Endothelial cell of umbilical vein (primary cell): ENCODE data around the gene NPDC1. TPM values are rescaled to one million over a fixed set of nuclear protein-coding genes. Genes with fewer than 3 reads are reported as not detected.

Experiments used
- BruUV-seq: library from RNA; stranded (reverse); fragments of 400-500 nt; replicated peaks from 2 replicates; lab custom pipeline; 2021; lab: Mats Ljungman, UMichigan
- CTCF ChIA-PET: fragments of 300-600, 350-600 bp; sonication (Branson Sonifier 250); formaldehyde crosslinking; loops from one replicate; lab custom pipeline; 2021; ENCODE audit warnings: antibody characterized with exemption, inconsistent platforms; lab: Charles Lee
- POLR2A ChIA-PET: fragments of 300-600, 350-600 bp; sonication (Branson Sonifier 250); formaldehyde crosslinking; loops from one replicate; lab custom pipeline; 2021; ENCODE audit warnings: antibody characterized with exemption, inconsistent platforms; lab: Charles Lee
- DNase-seq: peaks from one replicate; pipeline ENCODE4 v3.0.0-alpha.2; 2011; ENCODE audit warnings: low read depth, low spot score
- FAIRE-seq: peaks from 2 replicates; lab custom pipeline; 2011; peaks lifted over from hg19 to GRCh38; lab: Jason Lieb, UNC
- H2AFZ ChIP-seq: 2 replicates; pipeline ENCODE4 v1.6.0; 2012; ENCODE audit warnings: low read depth, low read length, control low read depth, inconsistent platforms
- H3K27ac ChIP-seq: 2 replicates; pipeline ENCODE4 v1.5.1; 2011; ENCODE audit warnings: low read depth, mild to moderate bottlenecking, control low read depth, low read length, moderate library complexity; ENCODE audit not compliant: insufficient read depth
- H3K27me3 ChIP-seq, 2 experiments: 2 replicates each; pipeline versions ENCODE4 v1.6.0 to v1.6.1; 2011; ENCODE audit warnings: low read length in 2 of 2, mixed read lengths in 1 of 2; ENCODE audit not compliant: control insufficient read depth in 2 of 2, insufficient read depth in 2 of 2
- H3K36me3 ChIP-seq, 2 experiments: 2 replicates in 1 of 2; 3 replicates in 1 of 2; pipeline ENCODE4 v1.5.1; 2011; ENCODE audit warnings: low read length in 2 of 2, mild to moderate bottlenecking in 1 of 2, moderate library complexity in 1 of 2; ENCODE audit not compliant: control insufficient read depth in 2 of 2, insufficient read depth in 2 of 2; ENCODE audit errors: extremely low read depth in 1 of 2
- H3K4me1 ChIP-seq: 3 replicates; pipeline ENCODE4 v1.5.1; 2011; ENCODE audit warnings: mild to moderate bottlenecking, low read length; ENCODE audit not compliant: control insufficient read depth, insufficient read depth; ENCODE audit errors: extremely low read depth
- H3K4me2 ChIP-seq: 2 replicates; pipeline ENCODE4 v1.6.1; 2011; ENCODE audit warnings: low read length, control low read depth, mixed read lengths; ENCODE audit not compliant: insufficient read depth
- H3K4me3 ChIP-seq, 3 experiments: fragments of 200-600 bp in 1 of 3; sonication (generic), shearing (Covaris generic) in 1 of 3; replicated peaks in 1 of 3; 2 replicates each; pipeline ENCODE4 v1.5.1; 2011 to 2016; ENCODE audit warnings: control low read depth in 3 of 3, low read length in 3 of 3, mild to moderate bottlenecking in 2 of 3, inconsistent platforms in 1 of 3, low read depth in 1 of 3, moderate library complexity in 1 of 3; ENCODE audit not compliant: insufficient read depth in 1 of 3
- H3K79me2 ChIP-seq: 2 replicates; pipeline ENCODE4 v1.6.0; 2012; ENCODE audit warnings: low read length, inconsistent platforms; ENCODE audit not compliant: control insufficient read depth, insufficient read depth
- H3K9ac ChIP-seq: replicated peaks from 2 replicates; pipeline ENCODE3; 2011; ENCODE audit warnings: low read length, control low read depth; ENCODE audit not compliant: insufficient read depth; ENCODE audit errors: extremely low read depth
- H3K9me1 ChIP-seq: replicated peaks from 3 replicates; pipeline ENCODE4 v1.6.0; 2011; ENCODE audit warnings: mild to moderate bottlenecking, low read length; ENCODE audit not compliant: control insufficient read depth, insufficient read depth; ENCODE audit errors: extremely low read depth
- H3K9me3 ChIP-seq: replicated peaks from 2 replicates; pipeline ENCODE4 v1.5.1; 2012; ENCODE audit warnings: low read length, inconsistent platforms; ENCODE audit not compliant: control insufficient read depth, insufficient read depth
- H4K20me1 ChIP-seq: replicated peaks from 2 replicates; pipeline ENCODE3; 2011; ENCODE audit warnings: mild to moderate bottlenecking, low read length; ENCODE audit not compliant: control insufficient read depth, insufficient read depth; ENCODE audit errors: extremely low read depth
- CTCF ChIP-seq, 2 donors: IDR thresholded peaks; 1 replicate in 1 of 2; 2 replicates in 1 of 2; pipeline ENCODE4 v1.5.1; 2011; ENCODE audit warnings: low read length in 2 of 2, mild to moderate bottlenecking in 2 of 2, moderate library complexity in 2 of 2, control low read depth in 1 of 2, inconsistent platforms in 1 of 2, low read depth in 1 of 2; ENCODE audit not compliant: insufficient read depth in 1 of 2; ENCODE audit errors: extremely low read depth in 1 of 2
- GATA2 ChIP-seq: IDR thresholded peaks from 2 replicates; pipeline ENCODE4 v1.7.0; 2011; ENCODE audit warnings: low read depth, mild to moderate bottlenecking, moderate library complexity, mixed read lengths, low read length; ENCODE audit not compliant: insufficient read length, insufficient read depth
- JUN ChIP-seq: IDR thresholded peaks from 2 replicates; pipeline ENCODE4 v1.6.1; 2011; ENCODE audit warnings: borderline replicate concordance, low read depth; ENCODE audit not compliant: insufficient read length, insufficient read depth
- MAX ChIP-seq: IDR thresholded peaks from 2 replicates; pipeline ENCODE4 v1.6.1; 2011; ENCODE audit not compliant: insufficient read depth, insufficient read length
- MYC ChIP-seq: IDR thresholded peaks from one replicate; pipeline ENCODE4 v1.6.1; 2011; ENCODE audit warnings: mild to moderate bottlenecking, low read depth, low read length
- dilution Hi-C: fragments of 300-500 bp; cut with MboI; formaldehyde crosslinking; loops from one replicate; pipeline ENCODE4 v1.15.0; 2019; ENCODE audit warnings: low sequenced_read_pairs; ENCODE audit not compliant: extremely low pct_ligation_motif_present
- intact Hi-C: fragments of 100-400 bp; cut with micrococcal nuclease; formaldehyde crosslinking; loops from one replicate; pipeline ENCODE4 v1.10.0; 2022
- polyA plus RNA-seq, 4 experiments: library from polyadenylated mRNA; depleted of rRNA in 3 of 4; stranded (reverse) in 3 of 4; unstranded in 1 of 4; fragments of >200 nt; gene quantifications; 2 replicates each; pipeline versions ENCODE4 v1.2.1 to v1.2.3, GENCODE V29; 2011 to 2012; ENCODE audit warnings: missing spikeins in 1 of 4
- total RNA-seq: library from RNA; stranded (reverse); gene quantifications from 2 replicates; pipeline ENCODE4 v1.2.3, GENCODE V29; 2021

Gene NPDC1
- total and polyA plus RNA-seq, 2 donors (not counting 3 experiments of a cell fraction or from before 2014, with no cell fraction given), result 115 to 181 TPM

- H3K27me3 ChIP-seq, result no peaks in the 10 kb centered on the region
- CTCF ChIA-PET, result interaction anchor here (2.0 kb wide), 1 partner anchor 14 kb away, joined by 10 read pairs; no protein-coding TSS in a partner anchor
- no peaks in the 10 kb centered on the region for H3K9me3 ChIP-seq
These were observed 30.4 kb downstream of the NPDC1 start for GRCh38 chr9:137015540-137015930.

More at GRCh38 chr9:137015540-137015930, 30.4 kb downstream of the NPDC1 start:
- Histone ChIP-seq H3K4me3 (no peak overlapping the region), H3K9me1 (no peaks in the 10 kb centered on the region), H4K20me1 (no peaks in the 10 kb centered on the region), H2AFZ (no peak overlapping the region), H3K4me2 (no peak overlapping the region), H3K9ac (no peak overlapping the region), H3K79me2 (no peaks in the 10 kb centered on the region), H3K36me3 (no peaks in the 10 kb centered on the region), H3K27ac (no peak overlapping the region), H3K4me1 (no peaks in the 10 kb centered on the region)
- DNase-seq (no peak), FAIRE-seq (no peak)
- intact Hi-C loops, result no loop called here
- no TSS peak for BruUV-seq
- POLR2A ChIA-PET, result interaction anchor here (0.9 kb wide), 1 partner anchor 23 kb away, joined by 3 read pairs; the partner anchor contains the start of gene PAXX
- TF ChIP-seq MAX, result no peak
- TF ChIP-seq JUN, result no peak
- no peak for TF ChIP-seq GATA2
- TF ChIP-seq MYC, result no peak
- TF ChIP-seq CTCF (IDR thresholded peaks at IDR 0.05; ENCODE audit: extremely low read depth in 1 of 2, insufficient read depth in 1 of 2, low read depth in 1 of 2, low read length in 2 of 2), result no peak
- dilution Hi-C loops, result no loop called here
